HepG2 (cell line): ENCODE results near the gene KIF26B. TPM values are rescaled to one million over a fixed set of nuclear protein-coding genes. Genes with fewer than 3 reads are reported as not detected.

ENCODE experiments used
- ATAC-seq: fragments of 200-7000 bp; cut with Tn5 transposase; 3 replicates; pipeline ENCODE4 v1.9.1; 2020; ENCODE audit warnings: mild to moderate bottlenecking, moderate library complexity
- BruUV-seq: library from RNA; stranded (reverse); fragments of 400-500 nt; replicated peaks from 2 replicates; lab custom pipeline; 2021; lab: Mats Ljungman, UMichigan
- CTCF ChIA-PET: fragments of 300-600 bp; formaldehyde crosslinking; extraction: SDS; loops from one replicate; lab custom pipeline; 2021; ENCODE audit warnings: low total read pairs, inconsistent platforms, low intra/inter-chr PET ratio; lab: Yijun Ruan, JAX
- POLR2A ChIA-PET: fragments of 350-600 bp; sonication (Branson Sonifier 250); formaldehyde crosslinking; loops from one replicate; lab custom pipeline; 2020; ENCODE audit warnings: antibody characterized with exemption, inconsistent platforms; lab: Yijun Ruan, JAX
- DNase-seq: peaks from one replicate; pipeline ENCODE4 v3.0.0-alpha.2; 2015; ENCODE audit warnings: low spot score
- FAIRE-seq: peaks from 3 replicates; lab custom pipeline; 2011; peaks lifted over from hg19 to GRCh38; lab: Jason Lieb, UNC
- H2AFZ ChIP-seq: one replicate; pipeline ENCODE4 v1.6.1; 2011; ENCODE audit warnings: low read length, inconsistent platforms
- H3K27ac ChIP-seq: fragments of 300-600 bp; 3 replicates; pipeline ENCODE4 v1.8.0; 2011; ENCODE audit warnings: mixed run types, mild to moderate bottlenecking, mixed read lengths, low read length, inconsistent platforms; ENCODE audit not compliant: insufficient read depth; ENCODE audit errors: extremely low read length
- H3K27me3 ChIP-seq, 2 experiments: fragments of 200-600 bp in 1 of 2; 2 replicates in 1 of 2; 3 replicates in 1 of 2; pipeline versions ENCODE4 v1.6.0 to v1.8.0; 2011; ENCODE audit warnings: low read length in 2 of 2, mild to moderate bottlenecking in 2 of 2, moderate library complexity in 2 of 2, inconsistent platforms in 1 of 2; ENCODE audit not compliant: insufficient read depth in 2 of 2, control insufficient read depth in 1 of 2
- H3K36me3 ChIP-seq, 2 experiments: fragments of 200-600 bp in 1 of 2; replicated peaks in 1 of 2; 2 replicates in 1 of 2; 3 replicates in 1 of 2; pipeline versions ENCODE4 v1.5.1 to v1.8.0; 2011; ENCODE audit warnings: low read length in 2 of 2, inconsistent platforms in 1 of 2; ENCODE audit not compliant: insufficient read depth in 2 of 2, control insufficient read depth in 1 of 2
- H3K4me1 ChIP-seq: 2 replicates; pipeline ENCODE4 v1.5.1; 2012; ENCODE audit warnings: low read length, inconsistent platforms; ENCODE audit not compliant: insufficient read depth
- H3K4me2 ChIP-seq: 2 replicates; pipeline ENCODE4 v1.6.0; 2011; ENCODE audit warnings: low read depth, low read length, inconsistent platforms
- H3K4me3 ChIP-seq, 3 experiments: fragments of 200-600 bp in 1 of 3; sonication (generic), shearing (Covaris generic) in 1 of 3; replicated peaks in 1 of 3; 2 replicates each; pipeline ENCODE4 v1.5.1; 2011 to 2016; ENCODE audit warnings: low read length in 3 of 3, inconsistent platforms in 2 of 3, low read depth in 2 of 3, mild to moderate bottlenecking in 2 of 3, control low read depth in 1 of 3, mixed read lengths in 1 of 3; ENCODE audit not compliant: insufficient read depth in 1 of 3
- H3K79me2 ChIP-seq: one replicate; pipeline ENCODE4 v1.6.1; 2011; ENCODE audit warnings: low read length, inconsistent platforms; ENCODE audit not compliant: insufficient read depth
- H3K9ac ChIP-seq: 2 replicates; pipeline ENCODE4 v1.6.0; 2011; ENCODE audit warnings: mild to moderate bottlenecking, low read depth, low read length, inconsistent platforms; ENCODE audit not compliant: insufficient read depth
- H3K9me3 ChIP-seq: 2 replicates; pipeline ENCODE4 v1.5.1; 2012; ENCODE audit warnings: mild to moderate bottlenecking, low read length
- H4K20me1 ChIP-seq: 2 replicates; pipeline ENCODE4 v1.6.0; 2011; ENCODE audit warnings: inconsistent platforms, mild to moderate bottlenecking, low read length, moderate library complexity; ENCODE audit not compliant: insufficient read depth
- ARID2 ChIP-seq: sonication (generic); formaldehyde crosslinking; IDR thresholded peaks from 2 replicates; pipeline ENCODE4 v1.8.1; 2022; ENCODE audit warnings: mild to moderate bottlenecking, missing genetic modification reagents, borderline replicate concordance
- ETV6 ChIP-seq: sonication (generic); formaldehyde crosslinking; conservative IDR thresholded peaks from 2 replicates; pipeline ENCODE4 v1.4.0; 2020; ENCODE audit warnings: missing genetic modification reagents
- KIAA2018 ChIP-seq: sonication (generic); formaldehyde crosslinking; IDR thresholded peaks from 2 replicates; pipeline ENCODE4 v1.5.0; 2020; ENCODE audit warnings: mild to moderate bottlenecking, missing genetic modification reagents, borderline replicate concordance
- MYNN ChIP-seq: sonication (generic); formaldehyde crosslinking; IDR thresholded peaks from 2 replicates; pipeline ENCODE4 v1.4.0; 2020; ENCODE audit warnings: mild to moderate bottlenecking, low read depth, missing genetic modification reagents
- TEAD3 ChIP-seq: optimal IDR thresholded peaks from 2 replicates; pipeline ENCODE3; 2016; ENCODE audit warnings: borderline replicate concordance
- TFDP2 ChIP-seq: sonication (generic); formaldehyde crosslinking; IDR thresholded peaks from 2 replicates; pipeline ENCODE4 v1.4.0; 2020; ENCODE audit warnings: missing genetic modification reagents
- ZFP36L2 ChIP-seq: sonication (generic); formaldehyde crosslinking; IDR thresholded peaks from 2 replicates; pipeline ENCODE4 v1.4.0; 2020; ENCODE audit warnings: missing genetic modification reagents
- WGBS: methylation state at CpG from one replicate; pipeline ENCODE4 v1.1.6; 2017; ENCODE audit warnings: low lambda C conversion rate; 5-methylcytosine and 5-hydroxymethylcytosine counted together
- in situ Hi-C: cut with HindIII; loops from 2 replicates; pipeline ENCODE4 v1.10.0; 2017; ENCODE audit warnings: low pct_unique_long_range_greater_than_20kb; ENCODE audit not compliant: extremely low pct_ligation_motif_present
- intact Hi-C: fragments of 100-400 bp; cut with micrococcal nuclease; formaldehyde crosslinking; loops from one replicate; pipeline ENCODE4 v1.10.0; 2022; ENCODE audit not compliant: unreplicated experiment
- polyA plus RNA-seq, 8 experiments: library from polyadenylated mRNA; depleted of rRNA in 3 of 8; stranded (reverse) in 7 of 8; unstranded in 1 of 8; fragments of >200 nt; fragmentation: Illumina TruSeq in 4 of 8; extraction: Trizol in 4 of 8; gene quantifications; 2 replicates each; pipeline versions ENCODE4 v1.2.1 to v1.2.3, GENCODE V29; 2011 to 2016; ENCODE audit warnings: low read depth in 4 of 8, missing spikeins in 1 of 8, mixed read lengths in 1 of 8; ENCODE audit not compliant: insufficient read depth in 1 of 8
- total RNA-seq, 5 experiments: library from RNA; depleted of rRNA; stranded (reverse); fragments of >200 nt; fragmentation: Illumina TruSeq; extraction: Trizol; gene quantifications; 2 replicates each; pipeline ENCODE4 v1.2.3, GENCODE V29; 2016; ENCODE audit warnings: low read depth in 1 of 5

KIF26B gene
- total and polyA plus RNA-seq, 2 of the 13 experiments (the other 11 are each of a cell fraction or from before 2014, with no cell fraction given), result 0.08 to 0.09 TPM

- TF ChIP-seq KIAA2018 (CRISPR knock-in tag), result no peak
- TF ChIP-seq ZFP36L2 (CRISPR knock-in tag), result no peak
- no peak for TF ChIP-seq MYNN (CRISPR knock-in tag)
Observed at GRCh38 chr1:245160288-245160687, 5.5 kb downstream of the KIF26B start (continued).

GRCh38 chr1:245160741-245161400, 6.1 kb downstream of the KIF26B start:
- FAIRE-seq (no peak), DNase-seq (no peak), ATAC-seq (no peak)
- ChIA-PET CTCF (no interaction called here), POLR2A (no interaction called here)
- intact Hi-C loops (no loop called here), in situ Hi-C loops (loop anchor here (25.0 kb wide), 1 partner anchor 1326 kb away; no protein-coding TSS in a partner anchor)
- Histone ChIP-seq H3K9ac (no peak overlapping the region), H3K27me3 (peaks cover 3 to 32% of the 10 kb centered on the region in 2 experiments; a peak in 4 of 5 replicates), H3K27ac (no peak overlapping the region), H3K79me2 (no peaks in the 10 kb centered on the region), H3K36me3 (no peaks in the 10 kb centered on the region), H4K20me1 (no peaks in the 10 kb centered on the region), H3K9me3 (no peaks in the 10 kb centered on the region), H2AFZ (no peak overlapping the region), H3K4me1 (peaks cover 13% of the 10 kb centered on the region), H3K4me2 (no peak overlapping the region), H3K4me3 (no peak overlapping the region)
- no TSS peak for BruUV-seq
- TF ChIP-seq ETV6 (no peak), TEAD3 (CRISPR knock-in tag) (no peak), ARID2 (CRISPR knock-in tag) (no peak), TFDP2 (no peak)
- WGBS, result 72% methylated on average over 6 of the region's 6 CpGs
